DMS53 treated with DMSO at 0.1 percent for 48 hours (cell line): ENCODE measurements around the gene INPP5F.
"Not testable (repeated sequence)": the region's sequence is repeated elsewhere in the genome, so short reads cannot be mapped to it uniquely, and the experiment has no call there.

Experiments
- DNase-seq: peaks from one replicate; lab custom pipeline; 2025; ENCODE audit not compliant: unreplicated experiment; lab: John Stamatoyannopoulos, UW

The INPP5F gene

DNA sequence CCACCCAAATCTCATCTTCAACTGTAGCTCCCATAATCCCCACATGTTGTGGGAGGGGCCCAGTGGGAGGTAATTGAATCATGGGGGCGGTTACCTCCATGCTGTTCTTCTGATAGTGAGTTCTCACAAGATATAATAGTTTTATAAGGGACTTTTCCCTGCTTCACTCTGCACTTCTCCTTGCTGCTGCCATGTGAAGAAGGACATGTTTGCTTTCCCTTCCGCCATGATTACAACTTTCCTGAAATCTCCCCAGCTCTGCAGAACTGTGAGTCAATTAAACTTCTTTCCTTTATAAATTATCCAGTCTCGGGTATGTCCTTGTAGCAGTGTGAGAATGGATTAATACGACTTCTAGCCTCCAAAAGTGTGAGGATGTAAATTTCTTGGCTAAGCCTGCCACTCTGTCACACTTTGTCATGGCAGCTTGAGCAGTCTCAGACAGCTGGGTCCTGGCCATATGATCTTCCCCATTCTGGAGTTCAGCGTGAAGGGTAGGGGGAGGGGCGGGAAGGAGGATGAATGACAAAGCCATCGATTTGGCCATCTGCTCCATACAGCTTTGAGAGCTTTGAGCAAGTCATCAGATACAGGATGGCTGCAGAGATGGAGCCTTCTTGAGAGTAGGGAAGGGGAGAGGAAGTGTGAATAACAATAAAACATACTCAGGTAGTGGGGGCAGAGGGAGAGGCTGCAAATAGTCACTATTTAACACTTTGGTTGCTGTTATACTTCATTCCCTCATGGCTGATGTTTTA is 19.1 kb upstream of the INPP5F start:
- no peak for DNase-seq

DNA sequence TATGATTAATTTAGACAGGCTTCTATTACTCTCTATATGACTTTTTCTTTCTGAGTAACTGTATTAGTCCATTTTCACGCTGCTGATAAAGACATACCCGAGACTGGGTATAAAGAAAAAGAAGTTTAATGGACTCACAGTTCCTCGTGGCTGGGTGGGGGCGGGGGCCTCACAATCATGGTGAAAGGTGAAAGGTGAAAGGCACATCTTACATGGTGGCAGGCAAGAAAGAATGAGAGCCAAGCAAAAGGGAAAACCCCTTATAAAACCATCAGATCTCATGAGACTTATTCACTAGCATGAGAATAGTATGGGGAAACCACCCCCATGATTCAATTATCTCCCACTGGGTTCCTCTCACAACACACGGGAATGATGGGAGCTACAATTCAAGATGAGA is 18.5 kb upstream of the INPP5F start:
- not testable (repeated sequence) for DNase-seq

DNA sequence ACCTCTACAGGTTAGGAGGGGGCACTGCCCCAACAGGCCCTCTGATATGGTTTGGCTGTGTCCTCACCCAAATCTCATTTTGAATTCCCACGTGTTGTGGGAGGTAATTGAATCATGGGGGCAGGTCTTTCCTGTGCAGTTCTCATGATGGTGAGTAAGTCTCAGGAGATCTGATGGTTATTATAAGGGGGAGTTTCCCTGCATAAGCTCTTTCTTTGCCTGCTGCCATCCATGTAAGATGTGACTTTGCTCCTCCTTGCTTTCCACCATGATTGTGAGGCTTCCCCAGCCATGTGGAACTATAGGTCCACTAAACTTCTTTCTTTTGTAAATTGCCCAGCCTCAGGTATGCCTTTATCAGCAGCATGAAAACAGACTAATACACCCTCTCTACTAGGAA is 14.9 kb upstream of the INPP5F start:
- DNase-seq: not testable (repeated sequence)

DNA sequence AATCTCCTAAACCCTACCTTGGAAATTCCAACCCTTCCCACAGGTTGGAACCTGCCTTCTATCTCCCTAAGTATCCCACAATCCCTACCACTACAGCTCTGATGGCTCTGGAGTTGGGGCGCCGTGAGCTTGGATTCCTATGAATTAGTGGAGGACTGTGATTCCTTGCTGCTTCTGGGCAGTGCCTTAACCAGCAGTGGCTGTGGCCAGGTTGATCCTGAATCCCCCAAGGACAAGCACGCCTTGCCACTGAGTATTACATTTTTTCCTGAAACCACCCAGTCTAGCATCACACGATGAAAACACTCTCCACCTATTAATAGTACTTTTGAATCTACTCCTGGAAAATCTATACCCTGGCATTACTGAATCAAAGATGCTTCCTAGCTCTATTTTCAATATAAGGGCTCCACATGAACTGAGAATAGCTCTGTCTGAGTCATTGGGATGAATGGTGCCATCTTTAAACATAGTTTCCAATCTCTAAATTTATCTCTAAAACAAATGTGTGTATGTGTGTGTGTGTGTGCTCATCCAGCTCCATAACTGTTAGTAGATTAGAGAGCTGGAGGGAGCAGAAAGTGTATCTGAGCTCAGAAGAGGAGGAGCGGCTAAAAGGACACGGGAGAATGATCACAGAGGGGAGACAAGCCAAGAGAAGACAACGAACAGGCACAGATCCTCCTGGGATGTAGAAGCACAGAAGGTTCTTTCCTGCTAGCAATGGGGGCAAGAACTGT is 11.9 kb upstream of the INPP5F start:
- no peak for DNase-seq

DNA sequence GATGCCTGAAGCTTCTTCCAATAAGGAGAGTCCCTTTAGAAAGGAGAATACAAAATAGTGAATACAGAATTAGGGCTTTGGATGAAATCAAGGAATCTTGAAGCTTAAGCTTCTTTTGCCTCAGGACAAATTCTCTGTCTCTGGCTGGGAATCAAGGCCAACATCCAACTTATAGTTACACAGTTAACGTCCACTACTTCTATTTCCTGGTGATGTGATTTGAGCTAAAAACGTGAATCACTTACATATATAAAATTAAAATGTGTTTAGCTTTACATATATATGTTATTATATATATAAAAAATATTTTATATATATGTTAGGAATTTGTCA is 11.4 kb upstream of the INPP5F start:
- DNase-seq: no peak

DNA sequence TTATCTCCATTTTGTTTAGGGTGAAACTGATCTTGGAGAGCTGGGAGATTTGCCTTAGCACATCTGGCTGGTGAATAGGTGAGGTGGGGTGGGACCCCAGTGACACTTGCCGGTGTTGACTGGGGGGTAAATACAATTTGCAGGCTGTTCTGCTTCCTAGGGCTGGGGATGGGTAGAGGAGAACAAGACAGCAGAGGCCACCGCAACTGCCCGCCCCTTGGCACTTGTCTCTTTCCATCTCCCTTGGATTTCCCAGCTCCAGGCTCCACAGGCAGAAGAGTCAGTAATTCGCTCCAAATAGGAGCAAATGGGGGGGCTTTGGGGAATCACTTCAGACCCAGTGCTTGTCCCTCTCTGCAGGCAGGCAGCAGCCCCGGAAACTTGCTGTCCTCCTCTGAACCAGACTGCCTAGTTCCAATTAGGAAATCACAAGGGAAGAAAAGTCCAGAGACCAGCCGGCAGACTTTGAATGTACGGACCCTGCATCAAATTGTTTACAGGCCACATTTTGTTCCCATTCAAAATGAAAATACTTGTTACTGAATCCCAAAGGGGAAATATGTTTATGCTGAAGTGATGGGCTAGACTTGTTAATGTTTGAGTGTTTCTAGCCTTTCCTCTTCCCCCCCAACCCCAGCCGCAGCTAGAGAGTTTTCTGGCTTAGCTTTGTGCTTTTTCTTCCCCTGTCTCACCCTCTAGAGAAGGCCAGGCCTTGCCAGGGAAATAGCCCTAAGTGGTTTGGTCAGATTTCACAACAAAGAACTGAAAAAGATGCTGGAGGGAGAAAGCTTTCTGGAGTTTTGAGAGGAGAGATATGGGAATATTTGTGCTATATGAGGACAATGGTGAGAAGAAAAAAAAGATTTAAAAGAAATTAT is 10.0 kb upstream of the INPP5F start:
- DNase-seq: no peak

DNA sequence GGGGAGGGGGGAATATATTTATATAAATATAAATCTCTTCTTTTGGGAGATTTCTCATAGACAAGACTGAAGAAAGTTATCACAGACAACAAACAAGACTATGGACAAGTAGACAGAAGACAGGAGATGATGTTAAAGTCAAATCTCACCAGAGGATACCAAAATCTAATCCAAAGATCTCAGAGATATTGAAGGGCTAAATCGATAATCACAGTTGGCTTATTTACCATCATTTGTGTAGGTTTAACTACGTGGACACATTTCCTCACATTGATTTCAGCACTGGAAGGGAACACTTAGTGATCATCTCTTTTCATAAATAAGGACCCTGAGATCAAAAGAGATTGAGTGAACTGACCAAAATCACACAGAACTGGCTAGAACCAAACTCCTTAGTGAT is 2.7 kb upstream of the INPP5F start:
- no peak for DNase-seq

DNA sequence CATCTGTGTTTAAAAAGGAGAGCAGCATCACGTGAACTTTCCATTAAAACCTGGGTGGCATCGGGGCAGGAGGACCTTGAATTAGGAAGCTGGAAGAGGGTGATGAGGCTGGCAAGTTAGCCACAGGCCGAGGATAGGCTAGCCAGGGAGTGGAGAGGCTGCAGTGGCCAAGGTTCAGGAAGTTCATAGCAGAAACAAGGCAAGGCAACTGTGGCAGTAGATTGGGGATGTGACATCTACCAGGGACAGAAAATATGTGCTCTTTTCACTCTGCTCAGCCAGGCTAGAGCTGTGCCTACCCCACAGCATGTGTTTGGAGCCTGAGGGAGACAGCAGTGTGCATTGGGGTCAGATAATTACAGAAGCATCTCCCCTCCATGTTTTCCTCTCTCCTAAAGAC is 2.2 kb upstream of the INPP5F start:
- DNase-seq: no peak

DNA sequence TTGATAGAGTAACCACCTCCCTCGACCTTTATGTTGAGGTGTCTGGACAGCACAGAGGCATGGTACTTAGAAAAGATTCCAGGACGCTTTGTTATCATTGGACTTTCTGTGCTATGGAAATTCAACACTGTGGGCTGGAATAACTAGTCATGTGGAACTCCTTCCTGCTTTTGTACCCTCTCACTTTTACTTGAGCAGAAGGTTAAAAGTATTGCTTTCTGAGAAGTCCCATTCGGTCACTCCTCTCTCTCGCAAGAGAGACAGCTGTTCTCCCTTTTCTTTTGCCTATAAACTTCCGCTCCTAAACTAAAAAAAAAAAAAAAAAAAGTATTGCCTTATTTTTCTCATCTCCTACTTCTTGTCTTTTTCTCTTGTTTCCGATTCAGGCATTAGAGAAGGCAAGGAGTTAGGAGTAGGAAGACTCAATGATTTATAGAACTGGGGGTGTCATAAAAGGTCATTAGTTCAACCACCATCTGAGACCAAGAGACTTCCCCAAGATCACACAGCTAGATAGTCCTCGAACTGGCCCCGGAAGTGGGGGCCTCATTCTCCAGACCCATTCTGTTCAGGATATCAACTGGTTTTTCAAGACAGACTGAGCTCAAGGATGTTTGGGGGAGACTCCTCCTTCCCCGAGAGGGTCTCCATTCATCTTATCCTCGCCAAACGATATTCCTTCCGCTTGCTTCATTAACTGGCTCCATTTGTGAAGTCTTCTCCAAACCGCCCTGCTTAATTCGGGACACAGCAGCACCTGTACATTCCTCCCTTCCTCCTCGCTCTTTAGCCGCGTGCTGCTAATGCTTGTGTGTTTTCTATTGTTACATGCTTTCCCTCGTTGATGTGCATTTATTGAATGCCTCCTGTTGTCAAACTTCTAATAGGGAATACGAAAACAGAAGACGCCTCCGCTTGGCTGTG is 995 bp upstream of the INPP5F start:
- peak; percentile 48 for DNase-seq

DNA sequence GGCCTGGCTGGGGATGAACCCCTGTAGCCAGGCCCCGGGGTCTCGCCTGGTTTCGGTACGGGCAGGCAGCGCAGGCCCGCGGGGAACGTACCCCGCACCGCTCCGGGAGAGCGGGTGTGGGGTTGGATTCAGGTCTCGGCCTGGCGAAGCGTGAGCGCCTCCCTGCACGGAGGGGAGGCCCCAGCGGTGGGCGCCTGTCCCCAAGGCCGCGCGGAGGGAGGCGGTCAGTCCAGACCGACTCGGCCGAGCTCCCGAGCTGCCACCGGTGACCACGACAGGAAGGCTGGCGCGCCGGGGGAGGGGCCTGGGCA is 378 bp upstream of the INPP5F start:
- DNase-seq: no peak

DNA sequence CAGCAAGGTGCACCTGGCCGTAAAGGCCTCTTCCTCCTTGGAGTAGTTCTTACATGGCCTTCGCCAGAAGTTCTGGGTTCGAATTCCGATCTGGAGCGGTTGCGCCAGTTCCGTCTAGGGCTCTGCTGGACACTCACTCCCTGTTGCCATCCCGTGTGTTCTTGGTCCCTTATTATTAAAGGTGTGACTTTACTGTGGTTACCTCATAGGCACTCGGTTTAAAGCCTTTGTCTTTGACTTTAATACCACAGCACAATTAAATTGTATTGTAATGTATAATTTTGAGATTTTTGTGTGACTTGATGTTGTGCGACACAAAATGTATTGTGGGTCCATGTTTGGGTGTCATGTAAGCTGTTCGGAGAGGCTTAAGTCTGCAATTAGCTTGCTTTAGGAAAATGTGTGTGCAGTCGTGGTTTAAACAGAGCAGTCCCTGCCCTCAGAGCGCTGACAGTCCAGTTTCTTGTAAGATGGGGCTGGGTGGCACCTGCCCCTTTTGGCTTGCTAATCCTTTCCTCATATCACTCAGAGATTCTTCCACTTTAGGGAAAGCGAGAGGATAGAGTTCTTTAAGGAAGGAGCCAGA is 919 bp downstream of the INPP5F start:
- no peak for DNase-seq

DNA sequence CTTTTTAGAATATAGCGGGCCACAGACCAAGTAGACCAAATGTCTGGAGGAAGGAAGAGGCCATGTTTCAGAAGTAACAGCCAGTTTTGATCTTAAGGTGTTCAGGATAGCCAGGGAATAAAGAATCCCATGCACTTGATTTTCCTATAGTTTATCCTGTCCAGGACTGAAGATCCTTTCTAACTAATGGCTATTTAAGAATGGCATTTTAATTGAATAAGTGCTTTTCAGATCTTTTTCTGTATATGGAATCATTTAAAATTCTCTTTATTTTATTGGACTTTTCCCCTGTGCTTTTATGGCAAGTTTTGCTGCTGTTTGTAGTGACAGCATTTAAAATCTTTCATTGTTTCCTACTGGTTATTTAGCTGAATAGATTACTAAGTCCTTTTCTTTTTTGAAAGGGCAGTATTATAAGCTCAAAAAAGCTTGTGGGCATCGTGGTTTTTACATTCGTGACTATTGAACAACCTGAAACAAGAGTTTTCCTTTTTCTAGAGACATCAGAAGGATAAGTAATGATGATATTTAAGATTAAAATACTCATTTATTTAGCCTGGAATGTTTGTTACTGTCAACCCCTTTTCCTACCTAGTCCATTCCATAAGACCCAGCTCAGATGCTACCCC is 2.4 kb downstream of the INPP5F start:
- DNase-seq: no peak

DNA sequence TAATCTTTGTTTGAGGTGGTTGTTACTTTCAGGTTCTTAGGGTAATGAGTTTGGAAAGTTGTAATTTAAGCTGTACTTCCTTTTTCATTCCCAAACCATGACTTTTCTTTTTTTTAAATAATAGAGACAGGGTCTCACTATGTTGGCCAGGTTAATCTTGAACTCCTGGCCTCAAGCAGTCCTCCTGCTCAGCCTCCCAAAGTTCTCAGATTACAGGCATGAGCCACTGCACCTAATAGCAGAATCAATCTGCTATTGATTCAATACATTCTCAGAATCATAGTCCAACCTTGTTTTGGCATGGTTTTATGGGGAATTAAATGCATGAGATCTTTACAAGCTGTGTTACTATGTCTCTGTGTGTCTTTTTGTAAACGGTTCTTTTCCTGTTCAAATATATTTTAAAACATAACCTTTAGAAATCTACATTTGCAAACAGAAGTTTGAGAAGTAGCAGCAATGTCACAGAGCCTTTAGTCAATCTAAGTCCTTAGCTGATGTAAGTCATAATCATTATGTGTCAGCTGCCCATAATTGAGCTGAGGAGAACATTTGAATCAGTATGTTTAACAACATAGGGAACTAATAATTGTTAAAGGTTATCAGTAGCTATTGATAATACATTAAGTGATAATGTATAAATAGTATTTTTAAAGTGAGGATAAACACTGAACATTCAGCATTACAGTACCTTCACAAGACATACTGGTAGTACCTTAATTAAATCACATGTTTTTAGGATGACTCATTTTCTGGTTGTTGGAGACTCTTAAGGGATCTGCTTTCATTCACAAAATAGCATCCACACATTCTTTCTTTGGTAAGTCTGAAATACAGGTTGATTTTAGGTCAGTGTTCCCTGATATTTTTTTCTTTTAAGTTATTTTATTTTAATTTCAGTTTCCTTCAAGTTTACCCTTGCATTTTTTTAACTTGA is 8.8 kb downstream of the INPP5F start:
- DNase-seq: no peak

DNA sequence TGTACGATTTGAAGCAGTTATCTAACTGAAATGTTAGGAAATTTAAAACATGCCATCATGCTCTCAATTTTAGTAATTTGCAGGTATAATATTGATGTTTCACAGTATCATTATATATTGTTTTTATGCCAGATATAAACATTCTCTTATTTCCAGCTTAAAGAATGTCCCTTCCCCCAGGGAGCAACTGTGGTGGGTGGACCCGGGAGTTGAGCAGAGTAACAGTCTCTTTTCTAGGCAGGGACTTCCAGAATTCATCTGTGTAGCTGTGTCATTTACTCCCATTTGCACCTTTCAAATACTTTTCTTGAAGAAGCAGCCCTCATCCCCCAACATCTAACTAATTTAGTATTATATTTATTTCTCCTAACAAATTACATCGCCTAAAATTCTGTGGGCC is 9.6 kb downstream of the INPP5F start:
- no peak for DNase-seq

DNA sequence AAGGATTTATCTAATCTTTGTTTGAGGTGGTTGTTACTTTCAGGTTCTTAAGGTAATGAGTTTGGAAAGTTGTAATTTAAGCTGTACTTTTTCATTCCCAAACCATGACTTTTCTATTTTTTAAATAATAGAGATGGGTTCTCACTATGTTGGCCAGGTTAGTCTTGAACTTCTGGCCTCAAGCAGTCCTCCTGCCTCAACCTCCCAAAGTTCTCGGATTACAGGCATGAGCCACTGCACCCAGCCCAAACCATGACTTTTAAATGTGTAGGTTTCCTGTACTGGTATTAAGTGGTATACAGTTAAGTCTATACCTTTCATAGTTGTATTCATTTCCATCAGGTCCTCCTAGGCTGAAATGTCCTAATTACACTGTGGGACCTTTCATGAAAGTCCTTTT is 10.4 kb downstream of the INPP5F start:
- DNase-seq: no peak

DNA sequence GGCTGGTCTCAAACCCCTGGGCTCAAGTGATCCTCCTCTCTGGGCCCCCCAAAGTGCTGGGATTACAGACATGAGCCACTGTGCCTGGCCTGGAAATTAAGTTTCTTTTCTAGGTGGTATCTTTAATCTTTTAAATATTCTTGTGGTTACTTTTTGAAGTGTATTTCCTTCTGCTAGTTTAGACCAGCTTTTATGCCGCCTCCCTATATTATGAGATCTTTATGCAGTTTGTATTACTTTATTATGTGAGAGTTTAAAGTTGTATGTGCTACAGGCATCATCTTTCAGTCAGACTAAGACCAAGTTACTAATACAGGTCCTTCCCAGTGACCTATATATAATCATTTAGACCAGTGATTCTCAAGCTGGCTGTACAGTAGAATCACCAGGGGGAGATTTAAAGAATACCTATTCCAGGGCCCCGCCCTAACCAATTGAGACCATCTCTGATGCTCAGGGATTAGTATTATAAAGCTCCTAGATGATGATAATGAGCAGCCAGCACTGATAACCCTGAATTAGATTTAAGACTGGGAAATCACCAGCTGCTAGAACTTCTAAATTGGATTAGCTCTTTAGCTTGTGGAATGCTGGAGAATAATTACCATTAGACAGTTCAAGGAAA is 11.3 kb downstream of the INPP5F start:
- no peak for DNase-seq

DNA sequence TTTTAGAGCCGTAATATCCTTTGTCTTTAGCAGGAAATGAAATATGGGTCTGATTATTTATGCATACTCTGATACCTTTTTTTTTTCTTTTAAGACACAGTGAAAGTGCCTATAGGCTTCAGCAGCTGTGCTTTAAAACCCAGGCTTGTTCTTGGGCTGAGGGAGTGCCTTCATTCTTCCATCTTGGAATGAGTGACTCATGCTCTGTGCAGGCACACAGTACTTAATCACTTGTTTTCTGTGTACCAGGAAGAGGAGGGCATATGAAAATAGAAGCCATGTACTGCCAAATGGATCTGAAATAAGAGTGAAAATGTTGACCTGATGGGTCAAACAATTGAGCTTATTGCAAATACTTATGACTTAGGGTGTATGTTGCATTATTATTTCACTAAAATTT is 12.0 kb downstream of the INPP5F start:
- peak; percentile 20 for DNase-seq

DNA sequence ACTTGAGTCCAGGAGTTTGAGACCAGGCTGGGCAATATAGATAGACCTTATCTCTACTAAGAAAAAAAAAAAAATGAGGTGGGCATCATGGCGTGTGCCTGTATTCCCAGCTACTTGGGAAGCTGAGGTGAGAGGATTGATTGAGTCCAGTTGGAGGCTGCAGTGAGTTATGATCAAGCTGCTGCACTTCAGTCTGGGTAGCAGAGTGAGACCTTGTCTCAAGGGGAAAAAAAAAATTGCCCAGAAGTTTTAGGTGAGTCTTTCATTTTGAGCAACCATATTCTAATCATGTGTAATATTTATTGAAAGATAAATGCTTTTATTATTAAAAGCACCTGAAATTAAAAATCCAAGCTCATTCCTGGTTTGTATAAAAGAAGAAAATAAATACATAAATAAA is 13.1 kb downstream of the INPP5F start:
- DNase-seq: no peak

DNA sequence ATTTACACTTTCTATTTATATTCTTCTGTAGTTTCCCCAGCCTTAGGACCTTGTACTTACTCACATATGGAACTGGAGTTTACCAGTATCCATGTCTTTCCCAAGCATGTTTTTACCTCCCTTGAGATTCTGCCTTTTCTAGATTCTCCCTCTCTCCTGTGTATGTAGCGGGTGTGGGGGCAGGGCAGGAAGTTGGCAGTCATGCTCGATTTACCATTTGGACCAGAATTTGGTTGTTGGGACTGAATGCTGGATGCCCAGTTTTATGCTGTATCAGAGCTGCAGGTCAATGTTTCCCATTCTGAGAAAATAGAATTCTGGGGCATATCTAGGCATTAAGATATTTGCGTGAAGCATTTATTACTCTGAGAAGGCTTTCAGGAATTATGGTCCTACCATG is 14.2 kb downstream of the INPP5F start:
- no peak for DNase-seq
